HG02588 (cell line): Measurements from ENCODE around the gene STH.

Experiments used
- ATAC-seq: cut with Tn5 transposase; IDR thresholded peaks from one replicate; pipeline ENCODE4 v1.9.1; 2021; ENCODE audit warnings: mild to moderate bottlenecking, moderate library complexity; ENCODE audit not compliant: unreplicated experiment

The STH gene

DNA sequence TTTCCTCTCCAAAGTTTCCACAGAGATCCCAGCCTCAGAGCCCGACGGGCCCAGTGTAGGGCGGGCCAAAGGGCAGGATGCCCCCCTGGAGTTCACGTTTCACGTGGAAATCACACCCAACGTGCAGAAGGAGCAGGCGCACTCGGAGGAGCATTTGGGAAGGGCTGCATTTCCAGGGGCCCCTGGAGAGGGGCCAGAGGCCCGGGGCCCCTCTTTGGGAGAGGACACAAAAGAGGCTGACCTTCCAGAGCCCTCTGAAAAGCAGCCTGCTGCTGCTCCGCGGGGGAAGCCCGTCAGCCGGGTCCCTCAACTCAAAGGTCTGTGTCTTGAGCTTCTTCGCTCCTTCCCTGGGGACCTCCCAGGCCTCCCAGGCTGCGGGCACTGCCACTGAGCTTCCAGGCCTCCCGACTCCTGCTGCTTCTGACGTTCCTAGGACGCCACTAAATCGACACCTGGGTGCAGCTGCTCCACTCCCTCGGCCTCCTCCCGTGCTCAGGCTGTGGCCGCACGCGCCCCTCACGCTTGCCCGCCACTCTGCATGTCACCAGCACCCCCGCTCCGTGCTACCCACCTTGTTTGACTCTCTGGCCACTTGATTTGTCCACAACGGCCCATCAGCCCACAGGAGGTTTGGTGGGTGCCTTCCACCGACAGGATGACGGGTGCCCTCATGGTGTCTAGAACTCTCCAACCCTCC, 15.3 kb upstream of the STH start:
- ATAC-seq = no peak

DNA sequence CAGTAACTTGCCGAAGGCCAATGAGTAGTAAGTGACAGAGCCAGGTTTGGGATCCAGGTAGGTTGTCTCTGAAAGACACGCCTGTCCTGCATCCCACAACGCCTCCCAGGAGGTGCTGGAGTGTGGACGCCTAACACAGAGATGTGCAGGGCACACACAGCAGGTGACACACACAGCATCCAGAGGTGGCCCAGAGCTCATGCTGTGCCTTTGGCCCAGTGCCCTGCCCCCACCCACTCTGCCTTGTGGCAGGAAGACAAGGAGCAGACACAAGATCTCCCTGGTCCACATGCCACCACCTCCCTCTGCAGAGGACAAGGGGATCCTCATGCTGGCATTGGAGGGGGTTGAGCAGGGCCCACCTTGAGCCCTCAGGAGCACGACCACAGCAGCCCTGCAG, 14.7 kb upstream of the STH start:
- ATAC-seq = no peak

DNA sequence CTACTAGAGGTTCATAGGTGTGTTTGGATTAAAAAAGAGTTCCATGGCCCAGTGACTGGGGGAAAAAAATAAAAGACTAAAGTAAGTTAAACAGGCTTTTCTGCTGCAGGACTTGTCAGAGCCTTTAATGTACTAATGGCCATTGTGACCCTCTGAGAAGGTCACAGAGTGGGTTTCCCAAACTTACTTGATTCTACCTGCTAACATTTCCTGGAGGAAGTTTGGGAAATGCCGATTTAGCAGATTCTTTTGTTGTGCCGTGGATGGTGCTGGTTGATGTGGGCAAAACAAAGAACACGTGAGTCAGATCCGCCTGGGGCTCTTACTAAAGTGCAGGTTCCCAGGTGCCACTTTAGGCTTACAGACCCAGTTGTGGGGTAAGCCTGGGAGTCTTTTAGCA, 13.6 kb upstream of the STH start:
- no peak for ATAC-seq

DNA sequence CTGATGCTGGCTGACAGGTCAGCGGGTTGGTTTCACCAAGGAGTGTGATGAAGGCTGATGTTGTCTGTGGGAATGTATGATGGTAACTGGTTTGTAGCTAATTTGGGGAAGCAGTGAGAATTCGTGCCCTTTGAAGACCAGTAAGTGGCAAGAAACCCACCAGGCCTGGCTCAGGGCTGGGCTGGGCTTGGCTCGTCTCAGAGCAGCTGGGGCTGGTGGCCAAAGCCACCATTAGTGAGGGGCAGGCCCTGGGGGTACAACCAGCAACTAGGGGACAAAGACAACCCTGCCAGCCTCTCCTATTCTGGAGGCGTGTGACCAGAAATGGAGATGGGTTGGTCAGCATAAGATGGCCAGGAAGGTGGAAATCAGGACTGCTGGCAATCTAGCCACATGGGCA, 13.0 kb upstream of the STH start:
- ATAC-seq = no peak

DNA sequence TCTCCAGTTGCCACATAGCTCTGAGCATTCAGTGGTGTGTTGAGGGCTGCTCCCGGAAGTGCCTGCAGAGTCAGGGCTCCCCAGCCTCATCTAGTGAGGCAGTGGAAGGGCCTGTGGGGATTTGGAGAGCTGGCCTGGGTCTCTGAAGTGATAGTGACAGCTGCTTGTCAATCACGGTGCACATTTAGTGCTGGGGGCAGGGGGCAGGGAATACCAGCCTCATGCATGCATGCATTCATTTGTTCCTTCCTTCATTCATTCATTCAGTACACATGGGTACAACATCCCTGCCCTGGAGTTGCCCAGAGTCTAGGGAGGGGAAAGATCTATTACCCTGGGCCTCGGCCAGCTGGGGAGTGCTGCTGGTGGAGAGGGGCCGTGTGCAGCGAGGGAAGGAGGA, 11.3 kb upstream of the STH start:
- ATAC-seq = no peak

DNA sequence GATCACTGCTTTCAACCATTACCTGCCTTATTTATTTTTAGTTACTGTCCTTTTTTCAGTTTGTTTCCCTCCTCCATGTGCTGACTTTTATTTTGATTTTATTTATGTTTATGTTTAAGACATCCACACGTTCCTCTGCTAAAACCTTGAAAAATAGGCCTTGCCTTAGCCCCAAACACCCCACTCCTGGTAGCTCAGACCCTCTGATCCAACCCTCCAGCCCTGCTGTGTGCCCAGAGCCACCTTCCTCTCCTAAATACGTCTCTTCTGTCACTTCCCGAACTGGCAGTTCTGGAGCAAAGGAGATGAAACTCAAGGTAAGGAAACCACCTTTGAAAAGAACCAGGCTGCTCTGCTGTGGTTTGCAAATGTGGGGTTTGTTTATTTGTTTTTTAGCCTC, 9.3 kb upstream of the STH start:
- no peak for ATAC-seq

DNA sequence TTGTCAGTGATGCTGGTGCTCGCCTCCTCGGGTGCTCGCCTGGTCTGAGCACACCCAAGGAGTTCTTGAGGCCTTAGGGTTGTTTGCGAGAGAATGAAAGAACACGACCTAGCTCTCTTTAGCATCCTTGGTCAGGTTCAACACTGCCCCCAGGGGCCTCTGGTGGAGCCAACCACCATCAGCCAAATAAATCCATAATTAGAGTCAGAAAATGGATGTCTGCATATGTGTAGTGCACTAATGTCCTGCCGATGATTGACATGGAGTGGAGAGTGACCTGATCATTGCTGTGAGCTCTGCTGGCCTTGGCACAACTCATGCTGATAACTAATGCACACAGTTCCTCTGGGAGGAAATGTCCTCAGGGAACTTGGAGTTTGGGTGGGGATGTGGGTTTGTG, 8.2 kb upstream of the STH start:
- ATAC-seq = no peak

DNA sequence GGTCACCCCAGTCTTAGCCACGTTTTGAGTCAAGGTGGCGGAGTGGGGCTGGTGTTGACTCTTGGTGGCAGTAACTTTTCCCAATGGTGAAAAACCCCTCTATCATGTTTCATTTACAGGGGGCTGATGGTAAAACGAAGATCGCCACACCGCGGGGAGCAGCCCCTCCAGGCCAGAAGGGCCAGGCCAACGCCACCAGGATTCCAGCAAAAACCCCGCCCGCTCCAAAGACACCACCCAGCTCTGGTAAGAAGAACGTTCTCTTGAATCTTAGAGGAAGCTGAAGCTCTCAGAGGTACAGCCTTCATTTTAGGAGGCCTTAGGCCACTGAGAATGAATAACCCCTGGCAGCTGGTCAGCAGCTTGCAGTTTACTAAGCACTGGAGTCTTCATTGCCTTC, 7.7 kb upstream of the STH start:
- ATAC-seq = no peak

DNA sequence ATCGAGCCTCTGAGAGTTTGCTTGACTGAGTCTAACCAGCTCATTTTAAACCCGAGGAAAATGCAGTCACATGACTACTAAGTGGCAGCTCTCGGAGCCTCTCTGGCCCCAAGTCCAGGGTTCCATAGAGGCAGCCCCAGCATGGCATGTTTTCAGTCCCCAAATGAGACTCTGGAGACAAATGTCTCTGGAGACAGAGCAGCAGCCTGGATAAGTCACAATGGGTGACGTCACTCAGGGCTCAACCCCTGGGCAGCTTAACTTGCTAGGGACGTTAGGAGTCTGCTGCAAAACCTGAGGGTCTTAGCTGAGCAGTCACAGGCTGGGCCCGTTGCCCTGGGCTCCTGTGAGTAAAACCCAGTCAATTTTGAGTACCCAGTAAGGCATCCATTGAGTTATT, 6.9 kb upstream of the STH start:
- ATAC-seq = no peak

DNA sequence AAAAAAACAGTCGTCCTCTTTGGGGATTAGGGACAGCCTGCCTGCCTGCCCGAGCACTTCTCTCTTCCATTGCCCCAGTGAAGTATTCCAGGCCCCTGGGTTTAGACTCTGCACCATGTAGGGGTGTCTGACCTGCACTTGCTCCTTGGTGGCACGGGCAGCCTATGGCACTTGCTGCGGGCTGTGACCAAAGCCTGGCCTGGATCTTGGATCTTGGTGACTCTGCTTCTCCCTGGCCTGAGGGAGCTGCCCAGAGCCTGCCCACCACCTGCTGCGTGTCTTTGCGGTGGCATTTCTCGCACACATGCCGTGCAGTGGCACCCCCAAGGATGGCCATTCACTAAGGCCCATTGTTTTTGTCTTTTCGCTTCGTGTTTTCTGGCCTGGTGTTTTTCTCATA, 6.1 kb upstream of the STH start:
- no peak for ATAC-seq

DNA sequence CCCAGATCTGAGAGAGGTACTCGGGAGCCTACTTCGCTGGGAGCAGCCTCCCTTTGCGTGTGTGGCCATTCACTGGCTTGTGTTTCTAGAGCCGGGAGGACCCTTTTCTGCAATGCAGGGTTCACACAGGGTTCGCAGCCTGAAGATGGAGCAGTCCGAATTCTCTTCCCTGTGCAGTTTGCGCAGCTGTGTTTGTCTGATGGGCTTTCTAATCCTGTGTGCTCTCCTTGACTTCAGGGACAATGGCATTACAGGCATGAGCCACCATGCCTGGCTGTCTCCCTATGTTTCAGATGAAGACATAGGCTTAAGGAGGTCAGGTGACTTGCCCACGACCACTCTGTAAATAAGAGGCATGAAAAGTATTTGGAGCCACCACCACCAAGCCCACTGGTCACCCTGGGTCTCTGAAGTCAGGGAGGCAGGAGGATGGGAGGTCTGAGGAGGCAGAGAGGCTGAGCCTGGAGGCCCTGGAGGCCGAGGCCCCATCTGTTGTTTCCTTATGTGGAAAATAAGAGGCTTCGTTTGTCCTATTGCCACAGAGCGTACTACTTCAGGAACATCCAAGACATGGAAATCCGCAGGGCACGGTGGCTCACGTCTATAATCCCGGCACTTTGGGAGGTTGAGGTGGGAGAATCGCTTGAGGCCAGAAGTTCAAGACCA, 5.0 kb upstream of the STH start:
- ATAC-seq = no peak

DNA sequence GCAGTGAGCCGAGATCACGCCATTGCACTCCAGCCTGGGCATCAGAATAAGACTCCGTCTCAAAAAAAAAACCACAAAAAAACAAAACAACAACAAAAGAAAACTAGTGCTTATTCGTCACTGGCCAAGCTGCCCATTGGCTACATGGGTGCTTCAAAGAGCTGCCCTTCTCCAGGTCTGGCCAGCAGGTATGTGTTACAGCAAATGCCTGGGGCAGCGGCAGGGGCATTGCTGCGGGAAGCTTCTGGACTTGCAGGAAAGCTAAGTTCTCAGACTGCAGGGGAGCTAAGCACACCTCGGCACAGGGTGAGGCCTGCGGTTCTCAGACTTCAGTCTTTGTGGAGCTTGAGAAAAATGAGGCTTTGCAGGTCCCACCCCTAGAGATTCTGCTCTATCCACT, 4.1 kb upstream of the STH start:
- ATAC-seq = no peak

DNA sequence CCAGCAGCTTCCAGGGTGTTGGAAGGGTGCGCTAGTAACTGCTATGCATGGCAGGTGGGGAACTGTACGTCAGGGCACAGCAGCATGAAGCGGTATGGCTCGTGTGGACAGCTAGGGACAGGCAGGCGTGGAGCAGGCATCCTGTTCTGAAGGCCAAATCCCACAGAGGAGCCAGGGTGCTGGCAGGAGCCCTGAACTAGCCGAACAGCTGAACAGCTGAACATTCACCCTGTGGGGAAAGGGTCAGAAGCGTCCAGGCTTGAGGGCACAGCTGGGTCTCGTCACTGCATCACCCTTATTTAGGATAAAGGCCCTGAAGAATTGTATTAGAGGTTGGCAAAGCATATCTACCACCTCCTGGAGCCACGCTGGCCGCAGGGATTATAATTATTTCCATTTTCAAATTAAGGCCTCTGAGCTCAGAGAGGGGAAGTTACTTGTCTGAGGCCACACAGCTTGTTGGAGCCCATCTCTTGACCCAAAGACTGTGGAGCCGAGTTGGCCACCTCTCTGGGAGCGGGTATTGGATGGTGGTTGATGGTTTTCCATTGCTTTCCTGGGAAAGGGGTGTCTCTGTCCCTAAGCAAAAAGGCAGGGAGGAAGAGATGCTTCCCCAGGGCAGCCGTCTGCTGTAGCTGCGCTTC, 3.3 kb upstream of the STH start:
- ATAC-seq = no peak

DNA sequence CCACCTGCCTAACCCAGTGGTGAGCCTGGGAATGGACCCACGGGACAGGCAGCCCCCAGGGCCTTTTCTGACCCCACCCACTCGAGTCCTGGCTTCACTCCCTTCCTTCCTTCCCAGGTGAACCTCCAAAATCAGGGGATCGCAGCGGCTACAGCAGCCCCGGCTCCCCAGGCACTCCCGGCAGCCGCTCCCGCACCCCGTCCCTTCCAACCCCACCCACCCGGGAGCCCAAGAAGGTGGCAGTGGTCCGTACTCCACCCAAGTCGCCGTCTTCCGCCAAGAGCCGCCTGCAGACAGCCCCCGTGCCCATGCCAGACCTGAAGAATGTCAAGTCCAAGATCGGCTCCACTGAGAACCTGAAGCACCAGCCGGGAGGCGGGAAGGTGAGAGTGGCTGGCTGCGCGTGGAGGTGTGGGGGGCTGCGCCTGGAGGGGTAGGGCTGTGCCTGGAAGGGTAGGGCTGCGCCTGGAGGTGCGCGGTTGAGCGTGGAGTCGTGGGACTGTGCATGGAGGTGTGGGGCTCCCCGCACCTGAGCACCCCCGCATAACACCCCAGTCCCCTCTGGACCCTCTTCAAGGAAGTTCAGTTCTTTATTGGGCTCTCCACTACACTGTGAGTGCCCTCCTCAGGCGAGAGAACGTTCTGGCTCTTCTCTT, 2.6 kb upstream of the STH start:
- ATAC-seq = no peak

DNA sequence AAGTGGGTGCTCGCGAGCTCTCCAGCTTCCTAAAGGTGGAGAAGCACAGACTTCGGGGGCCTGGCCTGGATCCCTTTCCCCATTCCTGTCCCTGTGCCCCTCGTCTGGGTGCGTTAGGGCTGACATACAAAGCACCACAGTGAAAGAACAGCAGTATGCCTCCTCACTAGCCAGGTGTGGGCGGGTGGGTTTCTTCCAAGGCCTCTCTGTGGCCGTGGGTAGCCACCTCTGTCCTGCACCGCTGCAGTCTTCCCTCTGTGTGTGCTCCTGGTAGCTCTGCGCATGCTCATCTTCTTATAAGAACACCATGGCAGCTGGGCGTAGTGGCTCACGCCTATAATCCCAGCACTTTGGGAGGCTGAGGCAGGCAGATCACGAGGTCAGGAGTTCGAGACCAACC, 1.9 kb upstream of the STH start:
- no peak for ATAC-seq

DNA sequence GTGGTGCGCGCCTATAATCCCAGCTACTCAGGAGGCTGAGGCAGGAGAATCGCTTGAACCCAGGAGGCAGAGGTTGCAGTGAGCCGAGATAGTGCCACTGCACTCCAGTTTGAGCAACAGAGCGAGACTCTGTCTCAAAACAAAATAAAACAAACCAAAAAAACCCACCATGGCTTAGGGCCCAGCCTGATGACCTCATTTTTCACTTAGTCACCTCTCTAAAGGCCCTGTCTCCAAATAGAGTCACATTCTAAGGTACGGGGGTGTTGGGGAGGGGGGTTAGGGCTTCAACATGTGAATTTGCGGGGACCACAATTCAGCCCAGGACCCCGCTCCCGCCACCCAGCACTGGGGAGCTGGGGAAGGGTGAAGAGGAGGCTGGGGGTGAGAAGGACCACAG, 1.4 kb upstream of the STH start:
- no peak for ATAC-seq

DNA sequence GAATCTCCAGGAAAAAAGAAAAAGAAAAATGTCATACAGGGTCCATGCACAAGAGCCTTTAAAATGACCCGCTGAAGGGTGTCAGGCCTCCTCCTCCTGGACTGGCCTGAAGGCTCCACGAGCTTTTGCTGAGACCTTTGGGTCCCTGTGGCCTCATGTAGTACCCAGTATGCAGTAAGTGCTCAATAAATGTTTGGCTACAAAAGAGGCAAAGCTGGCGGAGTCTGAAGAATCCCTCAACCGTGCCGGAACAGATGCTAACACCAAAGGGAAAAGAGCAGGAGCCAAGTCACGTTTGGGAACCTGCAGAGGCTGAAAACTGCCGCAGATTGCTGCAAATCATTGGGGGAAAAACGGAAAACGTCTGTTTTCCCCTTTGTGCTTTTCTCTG, 845 bp downstream of the STH start:
- ATAC-seq = no peak

DNA sequence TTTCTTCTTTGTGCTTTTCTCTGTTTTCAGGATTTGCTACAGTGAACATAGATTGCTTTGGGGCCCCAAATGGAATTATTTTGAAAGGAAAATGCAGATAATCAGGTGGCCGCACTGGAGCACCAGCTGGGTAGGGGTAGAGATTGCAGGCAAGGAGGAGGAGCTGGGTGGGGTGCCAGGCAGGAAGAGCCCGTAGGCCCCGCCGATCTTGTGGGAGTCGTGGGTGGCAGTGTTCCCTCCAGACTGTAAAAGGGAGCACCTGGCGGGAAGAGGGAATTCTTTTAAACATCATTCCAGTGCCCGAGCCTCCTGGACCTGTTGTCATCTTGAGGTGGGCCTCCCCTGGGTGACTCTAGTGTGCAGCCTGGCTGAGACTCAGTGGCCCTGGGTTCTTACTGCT, 1.2 kb downstream of the STH start:
- no peak for ATAC-seq

DNA sequence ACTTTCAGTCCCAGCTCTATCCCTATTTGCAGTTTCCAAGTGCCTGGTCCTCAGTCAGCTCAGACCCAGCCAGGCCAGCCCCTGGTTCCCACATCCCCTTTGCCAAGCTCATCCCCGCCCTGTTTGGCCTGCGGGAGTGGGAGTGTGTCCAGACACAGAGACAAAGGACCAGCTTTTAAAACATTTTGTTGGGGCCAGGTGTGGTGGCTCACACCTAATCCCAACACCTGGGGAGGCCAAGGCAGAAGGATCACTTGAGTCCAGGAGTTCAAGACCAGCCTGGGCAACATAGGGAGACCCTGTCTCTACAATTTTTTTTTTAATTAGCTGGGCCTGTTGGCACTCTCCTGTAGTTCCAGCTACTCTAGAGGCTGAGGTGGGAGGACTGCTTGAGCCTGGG, 1.7 kb downstream of the STH start:
- no peak for ATAC-seq

DNA sequence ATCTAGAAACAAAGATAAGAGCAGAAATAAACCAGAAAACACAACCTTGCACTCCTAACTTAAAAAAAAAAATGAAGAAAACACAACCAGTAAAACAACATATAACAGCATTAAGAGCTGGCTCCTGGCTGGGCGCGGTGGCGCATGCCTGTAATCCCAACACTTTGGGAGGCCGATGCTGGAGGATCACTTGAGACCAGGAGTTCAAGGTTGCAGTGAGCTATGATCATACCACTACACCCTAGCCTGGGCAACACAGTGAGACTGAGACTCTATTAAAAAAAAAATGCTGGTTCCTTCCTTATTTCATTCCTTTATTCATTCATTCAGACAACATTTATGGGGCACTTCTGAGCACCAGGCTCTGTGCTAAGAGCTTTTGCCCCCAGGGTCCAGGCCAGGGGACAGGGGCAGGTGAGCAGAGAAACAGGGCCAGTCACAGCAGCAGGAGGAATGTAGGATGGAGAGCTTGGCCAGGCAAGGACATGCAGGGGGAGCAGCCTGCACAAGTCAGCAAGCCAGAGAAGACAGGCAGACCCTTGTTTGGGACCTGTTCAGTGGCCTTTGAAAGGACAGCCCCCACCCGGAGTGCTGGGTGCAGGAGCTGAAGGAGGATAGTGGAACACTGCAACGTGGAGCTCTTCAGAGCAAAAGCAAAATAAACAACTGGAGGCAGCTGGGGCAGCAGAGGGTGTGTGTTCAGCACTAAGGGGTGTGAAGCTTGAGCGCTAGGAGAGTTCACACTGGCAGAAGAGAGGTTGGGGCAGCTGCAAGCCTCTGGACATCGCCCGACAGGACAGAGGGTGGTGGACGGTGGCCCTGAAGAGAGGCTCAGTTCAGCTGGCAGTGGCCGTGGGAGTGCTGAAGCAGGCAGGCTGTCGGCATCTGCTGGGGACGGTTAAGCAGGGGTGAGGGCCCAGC, 2.6 kb downstream of the STH start:
- no peak for ATAC-seq
